Erythroblast (primary cell): ENCODE measurements around the gene CGREF1.

Source experiments
- DNase-seq, 2 experiments: peaks; one replicate each; lab custom pipeline; 2025; lab: John Stamatoyannopoulos, UW
- GATA1 ChIP-seq: IDR thresholded peaks from 2 replicates; pipeline ENCODE4 v1.6.1; 2011; ENCODE audit warnings: low read depth, mild to moderate bottlenecking, control low read depth, low read length, moderate library complexity
- POLR2A ChIP-seq: IDR thresholded peaks from 2 replicates; pipeline ENCODE4 v1.6.1; 2011; ENCODE audit warnings: mild to moderate bottlenecking, low read length

Gene CGREF1

DNA sequence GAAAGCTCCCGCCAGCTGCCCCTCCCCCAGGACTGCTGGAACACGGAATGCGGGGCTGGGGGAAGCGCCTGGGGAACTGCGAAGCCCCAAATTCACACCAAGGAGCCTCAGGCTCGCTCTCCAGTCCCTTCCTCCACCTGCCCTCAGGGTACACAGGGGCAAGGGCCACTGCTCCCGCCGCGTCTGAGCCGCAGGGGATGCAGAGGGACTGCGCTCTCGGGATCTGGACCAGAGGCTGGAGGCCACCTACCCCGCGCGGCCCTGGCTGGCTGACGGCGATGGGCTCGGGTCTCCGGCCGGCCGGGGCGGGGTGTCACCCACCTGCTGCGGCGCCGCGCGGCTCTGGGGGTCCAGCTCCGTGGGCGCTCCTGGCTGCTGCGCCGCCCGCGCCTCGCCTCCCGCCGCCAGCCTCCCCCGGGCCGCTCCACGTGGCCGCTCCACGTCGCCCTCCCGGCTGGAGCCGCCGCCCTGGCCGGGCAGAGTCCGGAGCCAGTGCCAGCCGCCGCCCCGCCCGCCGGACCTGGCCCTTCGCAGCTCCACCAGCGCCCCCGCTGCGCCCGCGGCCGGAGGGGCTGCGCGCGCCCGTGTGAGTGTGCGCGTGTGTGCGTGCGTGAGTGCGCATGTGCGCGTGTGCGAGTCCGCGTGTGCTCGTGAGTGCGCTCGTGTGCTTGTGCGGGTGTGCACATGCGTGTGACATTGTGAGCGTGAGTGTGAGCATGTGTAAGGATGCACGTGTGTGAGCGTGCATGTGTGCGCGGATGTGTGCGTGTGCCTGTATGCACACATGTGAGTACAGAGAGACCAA lies at the start of gene CGREF1:
Gene CGREF1, minus strand, starts transcription at position 604 of the 805 bp plus-strand sequence. CDS start 14,762 bp downstream, outside the sequence.
- DNase-seq = peak; percentile 13 to 30
- TF ChIP-seq POLR2A (no peak), GATA1 (no peak)

GRCh38 chr2:27164960-27165763 lies 46.2 kb upstream of the CGREF1 start:
- no peak for TF ChIP-seq POLR2A
- TF ChIP-seq GATA1 = no peak
- no peak for DNase-seq

GRCh38 chr2:27162151-27163121 lies 43.5 kb upstream of the CGREF1 start:
- no peak for TF ChIP-seq POLR2A
- TF ChIP-seq GATA1 = no peak

DNA sequence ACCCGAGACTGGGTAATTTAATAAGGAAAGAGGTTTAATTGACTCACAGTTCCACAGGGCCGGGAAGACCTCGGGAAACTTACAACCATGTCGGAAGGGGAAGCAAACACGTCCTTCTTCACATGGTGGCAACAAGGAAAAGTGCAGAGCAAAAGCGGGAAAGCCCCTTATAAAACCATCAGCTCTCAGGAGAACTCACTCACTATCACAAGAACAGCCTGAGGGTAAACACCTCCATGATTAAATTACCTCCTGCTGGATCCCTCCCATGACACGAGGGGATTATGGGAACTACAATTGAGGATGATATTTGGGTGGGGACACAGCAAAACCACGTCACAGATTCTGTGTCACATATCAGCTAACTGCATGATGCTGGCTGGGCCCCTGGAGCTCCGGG lies 41.3 kb upstream of the CGREF1 start:
- no peak for DNase-seq
- TF ChIP-seq POLR2A (no peak), GATA1 (no peak)

More at GRCh38 chr2:27162151-27163121, 43.5 kb upstream of the CGREF1 start:
- no peak for DNase-seq

DNA sequence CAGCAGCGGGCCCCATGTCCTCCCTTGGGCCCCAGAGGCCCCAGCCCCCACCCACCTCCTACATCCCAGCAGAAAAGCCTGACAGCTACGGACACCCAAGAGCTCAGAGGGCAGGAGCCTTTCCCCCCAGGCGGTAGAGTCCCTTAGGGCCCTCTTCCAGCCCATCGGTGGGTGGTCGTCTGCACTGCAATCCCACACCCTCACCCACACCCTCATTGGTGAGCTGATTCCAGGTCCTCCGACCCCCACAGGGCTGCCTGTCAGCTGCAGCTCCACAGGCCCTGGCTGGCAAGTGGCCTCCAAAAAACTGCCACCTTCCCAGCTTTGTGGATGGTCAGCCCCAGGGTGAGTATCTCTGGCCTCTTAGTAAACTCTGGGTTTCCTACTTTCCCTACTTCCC lies 40.3 kb upstream of the CGREF1 start:
- DNase-seq = no peak
- no peak for TF ChIP-seq POLR2A
- no peak for TF ChIP-seq GATA1

- TF ChIP-seq POLR2A (no peak), GATA1 (no peak)
- no peak for DNase-seq
Measured at GRCh38 chr2:27158468-27158867, 39.5 kb upstream of the CGREF1 start.

DNA sequence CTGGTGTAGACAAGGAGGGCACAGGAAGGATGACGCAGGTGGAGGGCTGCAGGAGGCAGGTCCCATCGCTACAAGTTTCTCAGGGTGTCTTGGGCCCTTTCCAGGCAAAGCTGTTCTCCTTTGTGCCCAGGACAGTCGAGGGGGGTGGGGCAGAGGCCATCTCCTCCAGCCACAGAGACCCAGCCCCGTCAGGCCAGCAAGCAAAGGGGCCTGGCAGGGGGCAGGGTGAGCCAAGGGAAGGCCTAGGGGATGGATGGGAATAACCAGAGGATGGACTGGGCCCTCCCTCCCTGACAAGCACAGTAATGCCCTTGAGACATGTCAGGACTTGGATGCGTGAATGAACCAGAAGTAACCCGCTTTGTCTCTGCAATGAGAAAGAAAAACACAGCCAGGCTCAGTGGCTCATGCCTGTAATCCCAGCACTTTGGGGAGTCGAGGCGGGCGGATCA lies 36.2 kb upstream of the CGREF1 start:
- TF ChIP-seq GATA1 (no peak), POLR2A (no peak)
- no peak for DNase-seq

- TF ChIP-seq GATA1 = no peak
- TF ChIP-seq POLR2A = no peak
- DNase-seq = no peak
Measured at GRCh38 chr2:27154488-27154887, 35.6 kb upstream of the CGREF1 start.

GRCh38 chr2:27152796-27153464 lies 34.0 kb upstream of the CGREF1 start:
- DNase-seq = no peak
- TF ChIP-seq POLR2A = no peak
- TF ChIP-seq GATA1 = no peak

- no peak for TF ChIP-seq POLR2A
- no peak for TF ChIP-seq GATA1
- no peak for DNase-seq
Measured at GRCh38 chr2:27152102-27152795, 33.3 kb upstream of the CGREF1 start.

GRCh38 chr2:27150639-27151230 lies 31.8 kb upstream of the CGREF1 start:
- TF ChIP-seq GATA1 (no peak), POLR2A (no peak)
- no peak for DNase-seq

DNA sequence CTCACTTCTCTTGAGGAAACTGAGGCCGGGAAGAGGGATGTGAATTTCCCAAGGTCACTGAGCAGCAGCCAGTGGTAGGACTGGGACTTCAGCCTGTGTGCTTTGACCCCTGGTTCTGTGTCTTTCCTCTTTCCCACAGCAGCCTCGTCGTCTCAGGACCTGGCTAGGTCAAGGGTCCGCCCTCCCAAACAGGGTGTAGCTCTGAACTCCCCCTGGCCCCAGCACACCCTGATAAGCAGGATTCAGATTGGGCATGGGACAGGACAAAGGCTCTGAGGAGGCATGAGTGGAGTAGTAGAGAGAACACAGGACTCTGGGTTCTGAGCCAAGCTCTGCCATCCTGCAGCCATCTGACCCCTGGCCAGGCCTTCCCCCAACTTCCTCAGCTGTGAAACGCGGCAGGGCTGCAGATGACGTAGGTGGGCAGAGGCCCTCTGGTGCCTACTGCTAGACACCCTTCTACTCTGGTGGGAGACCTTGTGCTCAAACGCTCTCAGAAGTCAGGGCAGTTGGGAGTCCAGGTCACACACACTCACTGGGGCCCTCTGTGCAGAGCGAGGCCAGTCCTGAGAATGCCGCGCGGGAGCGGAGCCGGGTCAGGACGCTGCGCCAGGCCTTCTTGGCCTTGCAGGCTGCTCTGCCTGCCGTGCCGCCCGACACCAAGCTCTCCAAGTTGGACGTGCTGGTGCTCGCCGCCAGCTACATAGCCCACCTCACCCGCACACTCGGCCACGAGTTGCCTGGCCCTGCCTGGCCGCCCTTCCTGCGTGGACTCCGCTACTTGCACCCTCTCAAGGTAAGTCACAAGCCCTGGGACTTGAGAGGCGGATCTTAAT lies 30.9 kb upstream of the CGREF1 start:
- DNase-seq = no peak
- TF ChIP-seq GATA1 (no peak), POLR2A (no peak)
